OCI-LY7 (cell line): ENCODE results near the gene RTN4IP1.

ENCODE experiments used
- CTCF ChIP-seq: fragments of 200-600 bp; sonication (generic); conservative IDR thresholded peaks from 2 replicates; pipeline ENCODE4 v1.5.1; 2014; ENCODE audit warnings: mild to moderate bottlenecking, antibody characterized with exemption, low read length, moderate library complexity, mixed read lengths
- EZH2phosphoT487 ChIP-seq: fragments of 200-600 bp; sonication (generic); IDR thresholded peaks from 2 replicates; pipeline ENCODE4 v1.6.1; 2018; ENCODE audit warnings: low read depth, borderline replicate concordance, mild to moderate bottlenecking, mixed run types, antibody characterized with exemption, low read length, moderate library complexity, mixed read lengths

- TF ChIP-seq EZH2phosphoT487 = no peak
- no peak for TF ChIP-seq CTCF
Observed at GRCh38 chr6:106527979-106528378, 101.3 kb downstream of the RTN4IP1 start.
